HepG2 (cell line): ENCODE results near the gene UBL7. TPM values are rescaled to one million over a fixed set of nuclear protein-coding genes. Genes with fewer than 3 reads are reported as not detected.

Experiments
- CCDC6 ChIP-seq: sonication (generic); formaldehyde crosslinking; IDR thresholded peaks from 2 replicates; pipeline ENCODE4 v1.8.1; 2022; ENCODE audit warnings: mild to moderate bottlenecking, missing genetic modification reagents, moderate library complexity
- ETS1 ChIP-seq: sonication (generic); formaldehyde crosslinking; IDR thresholded peaks from 2 replicates; pipeline ENCODE4 v1.4.0; 2020; ENCODE audit warnings: missing genetic modification reagents
- KDM5B ChIP-seq: sonication (generic); formaldehyde crosslinking; IDR thresholded peaks from 2 replicates; pipeline ENCODE4 v1.4.0; 2020; ENCODE audit warnings: missing genetic modification reagents, mild to moderate bottlenecking, borderline replicate concordance
- MZF1 ChIP-seq: sonication (generic); formaldehyde crosslinking; IDR thresholded peaks from 2 replicates; pipeline ENCODE4 v1.8.1; 2023; ENCODE audit warnings: mild to moderate bottlenecking, missing genetic modification reagents, borderline replicate concordance
- PHF5A ChIP-seq: IDR thresholded peaks from one replicate; pipeline ENCODE4 v1.6.1; 2018; ENCODE audit warnings: low read depth, missing genetic modification reagents; ENCODE audit not compliant: unreplicated experiment
- RBAK ChIP-seq: sonication (generic); formaldehyde crosslinking; IDR thresholded peaks from 2 replicates; pipeline ENCODE4 v1.5.1; 2020; ENCODE audit warnings: mild to moderate bottlenecking, missing genetic modification reagents
- RBM39 ChIP-seq: fragments of 200-400 bp; formaldehyde crosslinking; IDR thresholded peaks from one replicate; pipeline ENCODE4 v1.6.1; 2018; ENCODE audit warnings: antibody characterized with exemption, mild to moderate bottlenecking, low read depth, low read length; ENCODE audit not compliant: poor library complexity, severe bottlenecking
- ZBTB4 ChIP-seq: sonication (generic); formaldehyde crosslinking; IDR thresholded peaks from 2 replicates; pipeline ENCODE4 v1.4.0; 2020; ENCODE audit warnings: missing genetic modification reagents, mild to moderate bottlenecking, borderline replicate concordance
- ZBTB43 ChIP-seq: sonication (generic); formaldehyde crosslinking; conservative IDR thresholded peaks from 2 replicates; pipeline ENCODE4 v1.4.0; 2020; ENCODE audit warnings: missing genetic modification reagents
- ZBTB7A ChIP-seq: sonication (generic); formaldehyde crosslinking; IDR thresholded peaks from 2 replicates; pipeline ENCODE4 v1.8.0; 2022; ENCODE audit warnings: mild to moderate bottlenecking, missing genetic modification reagents
- ZIK1 ChIP-seq: sonication (generic); formaldehyde crosslinking; IDR thresholded peaks from 2 replicates; pipeline ENCODE4 v1.5.0; 2020; ENCODE audit warnings: mild to moderate bottlenecking, low read depth, missing genetic modification reagents, borderline replicate concordance
- ZNF235 ChIP-seq: sonication (generic); formaldehyde crosslinking; IDR thresholded peaks from 2 replicates; pipeline ENCODE4 v1.8.1; 2023; ENCODE audit warnings: mild to moderate bottlenecking, missing genetic modification reagents, borderline replicate concordance
- ZNF275 ChIP-seq: sonication (generic); formaldehyde crosslinking; IDR thresholded peaks from 2 replicates; pipeline ENCODE4 v1.8.0; 2022; ENCODE audit warnings: missing genetic modification reagents, mild to moderate bottlenecking, inconsistent platforms, borderline replicate concordance
- ZNF576 ChIP-seq: sonication (generic); formaldehyde crosslinking; IDR thresholded peaks from 2 replicates; pipeline ENCODE4 v1.4.0; 2020; ENCODE audit warnings: mild to moderate bottlenecking, missing genetic modification reagents
- ZNF775 ChIP-seq: sonication (generic); formaldehyde crosslinking; IDR thresholded peaks from 2 replicates; pipeline ENCODE4 v1.4.0; 2020; ENCODE audit warnings: missing genetic modification reagents, mild to moderate bottlenecking, moderate library complexity, borderline replicate concordance
- ZSCAN21 ChIP-seq: sonication (generic); formaldehyde crosslinking; IDR thresholded peaks from 2 replicates; pipeline ENCODE4 v1.8.0; 2022; ENCODE audit warnings: mild to moderate bottlenecking, missing genetic modification reagents, moderate library complexity, borderline replicate concordance
- polyA plus RNA-seq, 8 experiments: library from polyadenylated mRNA; depleted of rRNA in 3 of 8; stranded (reverse) in 7 of 8; unstranded in 1 of 8; fragments of >200 nt; fragmentation: Illumina TruSeq in 4 of 8; extraction: Trizol in 4 of 8; gene quantifications; 2 replicates each; pipeline versions ENCODE4 v1.2.1 to v1.2.3, GENCODE V29; 2011 to 2016; ENCODE audit warnings: low read depth in 4 of 8, missing spikeins in 1 of 8, mixed read lengths in 1 of 8; ENCODE audit not compliant: insufficient read depth in 1 of 8
- total RNA-seq, 5 experiments: library from RNA; depleted of rRNA; stranded (reverse); fragments of >200 nt; fragmentation: Illumina TruSeq; extraction: Trizol; gene quantifications; 2 replicates each; pipeline ENCODE4 v1.2.3, GENCODE V29; 2016; ENCODE audit warnings: low read depth in 1 of 5

UBL7 gene
- total and polyA plus RNA-seq, 2 of the 13 experiments (the other 11 are each of a cell fraction or from before 2014, with no cell fraction given) = 55.0 to 63.5 TPM

GRCh38 chr15:74443100-74443909, 17.7 kb downstream of the UBL7 start (continued):
- TF ChIP-seq RBAK (CRISPR knock-in tag) (0 out of 2 replicates have a peak, but pooled peaks have one; percentile 22), PHF5A (CRISPR knock-in tag) (peak; percentile 70), ZIK1 (CRISPR knock-in tag) (no peak), ZNF235 (CRISPR knock-in tag) (no peak), MZF1 (CRISPR knock-in tag) (no peak), ZNF775 (CRISPR knock-in tag) (0 out of 2 replicates have a peak, but pooled peaks have one; percentile 28), ZBTB7A (CRISPR knock-in tag) (no peak; the same call in 1 of the 2 replicates), ZSCAN21 (CRISPR knock-in tag) (peak; percentile 77), ZBTB43 (CRISPR knock-in tag) (peak; percentile 69; the same call in 1 of the 2 replicates), ZBTB4 (CRISPR knock-in tag) (no peak), ZNF576 (CRISPR knock-in tag) (no peak), ETS1 (CRISPR knock-in tag) (no peak), KDM5B (CRISPR knock-in tag) (no peak), ZNF275 (CRISPR knock-in tag) (no peak), CCDC6 (CRISPR knock-in tag) (no peak), RBM39 (no peak)
